Measurements from ENCODE around the gene P2RY12. TPM values are rescaled to one million over a fixed set of nuclear protein-coding genes. Genes with fewer than 3 reads are reported as not detected.

Gene P2RY12
- total RNA-seq, 1 experiment from 2014 or later: not detected

GRCh38 chr3:151322511-151322910 is 62.0 kb downstream of the P2RY12 start:
- Histone ChIP-seq H3K4me1 (no peaks in the 10 kb centered on the region), H3K4me3 (ENCODE audit: low read depth, low read length) (no peak overlapping the region), H3K36me3 (ENCODE audit: control insufficient read depth, insufficient read depth, low read length) (no peaks in the 10 kb centered on the region), H3K9me3 (no peaks in the 10 kb centered on the region), H3K27me3 (replicated peaks; ENCODE audit: control insufficient read depth, insufficient read depth, low read length) (no peaks in the 10 kb centered on the region)
- Mint-ChIP-seq H3K4me1 (ENCODE audit: low read depth, unreplicated experiment) (no peaks in the 10 kb centered on the region), H3K36me3 (ENCODE audit: insufficient read depth, unreplicated experiment) (no peaks in the 10 kb centered on the region), H3K4me3 (ENCODE audit: unreplicated experiment) (no peak overlapping the region), H3K27ac (ENCODE audit: unreplicated experiment) (no peak overlapping the region), H3K9me3 (ENCODE audit: unreplicated experiment) (no peaks in the 10 kb centered on the region), H3K27me3 (ENCODE audit: insufficient read depth, unreplicated experiment) (no peaks in the 10 kb centered on the region)
- no peak for TF ChIP-seq CTCF (IDR thresholded peaks at IDR 0.05; ENCODE audit: insufficient read depth in 1 of 2, low read depth in 1 of 2, low read length in 1 of 2, severe bottlenecking in 1 of 2, unreplicated experiment in 1 of 2)
- intact Hi-C loops (cut with micrococcal nuclease; ENCODE audit: unreplicated experiment): no loop called here
- no peak for DNase-seq
- BruUV-seq (replicated peaks): no TSS peak
- POLR2A ChIA-PET: no interaction called here
- CTCF ChIA-PET: no interaction called here

- TF ChIP-seq CTCF (IDR thresholded peaks at IDR 0.05; ENCODE audit: insufficient read depth in 1 of 2, low read depth in 1 of 2, low read length in 1 of 2, severe bottlenecking in 1 of 2, unreplicated experiment in 1 of 2): no peak
- no peak for DNase-seq
- BruUV-seq (replicated peaks): no TSS peak
Observed at GRCh38 chr3:151321526-151321925, 63.0 kb downstream of the P2RY12 start.

GRCh38 chr3:151320131-151320530 is 64.4 kb downstream of the P2RY12 start:
- peaks cover 10% of the 10 kb centered on the region for H3K4me1 Mint-ChIP-seq (ENCODE audit: low read depth, unreplicated experiment)
- no peaks in the 10 kb centered on the region for H3K36me3 ChIP-seq (ENCODE audit: control insufficient read depth, insufficient read depth, low read length)
- no peaks in the 10 kb centered on the region for H3K9me3 Mint-ChIP-seq (ENCODE audit: unreplicated experiment)
- H3K4me1 ChIP-seq: no peaks in the 10 kb centered on the region
- no peaks in the 10 kb centered on the region for H3K9me3 ChIP-seq
- no peak overlapping the region for H3K27ac Mint-ChIP-seq (ENCODE audit: unreplicated experiment)
- no peak overlapping the region for H3K4me3 Mint-ChIP-seq (ENCODE audit: unreplicated experiment)
- H3K27me3 ChIP-seq (replicated peaks; ENCODE audit: control insufficient read depth, insufficient read depth, low read length): no peaks in the 10 kb centered on the region
- ChIA-PET POLR2A (no interaction called here), CTCF (no interaction called here)
- no TSS peak for BruUV-seq (replicated peaks)
- H3K27me3 Mint-ChIP-seq (ENCODE audit: insufficient read depth, unreplicated experiment): no peaks in the 10 kb centered on the region
- no peak overlapping the region for H3K4me3 ChIP-seq (ENCODE audit: low read depth, low read length)
- H3K36me3 Mint-ChIP-seq (ENCODE audit: insufficient read depth, unreplicated experiment): no peaks in the 10 kb centered on the region
- intact Hi-C loops (cut with micrococcal nuclease; ENCODE audit: unreplicated experiment): no loop called here
- TF ChIP-seq CTCF (IDR thresholded peaks at IDR 0.05; ENCODE audit: insufficient read depth in 1 of 2, low read depth in 1 of 2, low read length in 1 of 2, severe bottlenecking in 1 of 2, unreplicated experiment in 1 of 2): no peak
- no peak for DNase-seq

More at GRCh38 chr3:151321526-151321925, 63.0 kb downstream of the P2RY12 start:
- Histone ChIP-seq H3K27me3 (replicated peaks; ENCODE audit: control insufficient read depth, insufficient read depth, low read length) (no peaks in the 10 kb centered on the region), H3K4me1 (no peaks in the 10 kb centered on the region), H3K9me3 (no peaks in the 10 kb centered on the region), H3K4me3 (ENCODE audit: low read depth, low read length) (no peak overlapping the region), H3K36me3 (ENCODE audit: control insufficient read depth, insufficient read depth, low read length) (no peaks in the 10 kb centered on the region)
- H3K4me3 Mint-ChIP-seq (ENCODE audit: unreplicated experiment): no peak overlapping the region
- ChIA-PET POLR2A (no interaction called here), CTCF (no interaction called here)
- no peak overlapping the region for H3K27ac Mint-ChIP-seq (ENCODE audit: unreplicated experiment)
- H3K4me1 Mint-ChIP-seq (ENCODE audit: low read depth, unreplicated experiment): no peaks in the 10 kb centered on the region
- no peaks in the 10 kb centered on the region for H3K36me3 Mint-ChIP-seq (ENCODE audit: insufficient read depth, unreplicated experiment)
- H3K27me3 Mint-ChIP-seq (ENCODE audit: insufficient read depth, unreplicated experiment): no peaks in the 10 kb centered on the region
- intact Hi-C loops (cut with micrococcal nuclease; ENCODE audit: unreplicated experiment): no loop called here
- H3K9me3 Mint-ChIP-seq (ENCODE audit: unreplicated experiment): no peaks in the 10 kb centered on the region

All from Caco-2 (cell line).